Measurements from ENCODE around the gene TSSC4.

- TF ChIP-seq CTCF (IDR thresholded peaks at IDR 0.05) = no peak
- TF ChIP-seq POLR2A (IDR thresholded peaks at IDR 0.05) = no peak
These were observed 38.1 kb upstream of the TSSC4 start for GRCh38 chr11:2362414-2362813.

All from right lobe of liver (tissue), 4 donors.